ENCODE measurements around the gene GYPC. TPM values are rescaled to one million over a fixed set of nuclear protein-coding genes. Genes with fewer than 3 reads are reported as not detected.

GYPC gene
- total RNA-seq, 4 donors from 2014 or later: 93.4 to 151 (median 108) TPM

DNA sequence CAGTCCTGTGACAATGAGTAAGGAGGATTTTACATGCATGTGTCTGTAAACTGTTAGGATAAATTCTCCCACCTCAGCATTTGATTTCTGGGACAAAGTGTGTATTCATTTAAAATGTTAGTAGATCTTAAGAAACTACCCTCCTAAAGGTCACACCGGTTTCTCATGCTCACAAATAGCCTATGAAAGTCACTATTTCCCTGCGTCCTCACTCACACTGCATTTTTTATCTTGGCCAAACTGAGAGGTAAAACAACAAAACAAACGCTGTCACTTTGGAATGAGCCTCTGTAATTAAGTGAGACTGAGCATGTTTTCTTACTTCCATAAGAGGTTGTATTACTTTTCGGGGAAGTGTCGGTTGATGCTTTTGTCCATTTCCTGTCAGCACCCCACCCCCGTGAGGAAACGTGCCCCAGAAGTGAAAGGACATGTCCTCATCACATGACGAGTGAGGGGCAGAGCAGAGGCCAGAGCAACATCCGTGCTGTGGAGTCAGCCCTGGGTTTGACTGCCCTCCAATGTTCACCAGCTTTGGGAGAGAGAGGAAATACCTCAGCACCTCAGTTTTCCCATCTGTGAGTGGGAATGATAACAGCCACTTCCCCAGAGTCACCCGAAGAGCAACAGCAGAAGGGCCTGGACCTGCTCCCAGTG lies 3.1 kb downstream of the GYPC start:
- peak; percentile 45 for ATAC-seq
- Histone ChIP-seq H3K4me1 (peaks cover 3 to 84% (median 57%) of the 10 kb centered on the region in 3 donors), H3K4me3 (peak overlapping the region in 1 of 2 donors; percentile 13), H3K27ac (peak overlapping the region; percentile 79 to 99 (median 98)), H3K36me3 (no peaks in the 10 kb centered on the region), H3K9me3 (no peaks in the 10 kb centered on the region), H3K27me3 (no peaks in the 10 kb centered on the region)
- WGBS, 2 donors (ENCODE audit: low coverage in 1 of 2): 5 to 9% methylated on average over 4 to 9 of the region's 10 CpGs
- TF ChIP-seq POLR2AphosphoS5 (IDR thresholded peaks at IDR 0.05): peak; percentile 92
- TF ChIP-seq, protein P1, sequence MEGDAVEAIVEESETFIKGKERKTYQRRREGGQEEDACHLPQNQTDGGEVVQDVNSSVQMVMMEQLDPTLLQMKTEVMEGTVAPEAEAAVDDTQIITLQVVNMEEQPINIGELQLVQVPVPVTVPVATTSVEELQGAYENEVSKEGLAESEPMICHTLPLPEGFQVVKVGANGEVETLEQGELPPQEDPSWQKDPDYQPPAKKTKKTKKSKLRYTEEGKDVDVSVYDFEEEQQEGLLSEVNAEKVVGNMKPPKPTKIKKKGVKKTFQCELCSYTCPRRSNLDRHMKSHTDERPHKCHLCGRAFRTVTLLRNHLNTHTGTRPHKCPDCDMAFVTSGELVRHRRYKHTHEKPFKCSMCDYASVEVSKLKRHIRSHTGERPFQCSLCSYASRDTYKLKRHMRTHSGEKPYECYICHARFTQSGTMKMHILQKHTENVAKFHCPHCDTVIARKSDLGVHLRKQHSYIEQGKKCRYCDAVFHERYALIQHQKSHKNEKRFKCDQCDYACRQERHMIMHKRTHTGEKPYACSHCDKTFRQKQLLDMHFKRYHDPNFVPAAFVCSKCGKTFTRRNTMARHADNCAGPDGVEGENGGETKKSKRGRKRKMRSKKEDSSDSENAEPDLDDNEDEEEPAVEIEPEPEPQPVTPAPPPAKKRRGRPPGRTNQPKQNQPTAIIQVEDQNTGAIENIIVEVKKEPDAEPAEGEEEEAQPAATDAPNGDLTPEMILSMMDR (IDR thresholded peaks at IDR 0.05): no peak
- no peak for TF ChIP-seq POLR2A (IDR thresholded peaks at IDR 0.05)
- TF ChIP-seq EP300 (IDR thresholded peaks at IDR 0.05): no peak

DNA sequence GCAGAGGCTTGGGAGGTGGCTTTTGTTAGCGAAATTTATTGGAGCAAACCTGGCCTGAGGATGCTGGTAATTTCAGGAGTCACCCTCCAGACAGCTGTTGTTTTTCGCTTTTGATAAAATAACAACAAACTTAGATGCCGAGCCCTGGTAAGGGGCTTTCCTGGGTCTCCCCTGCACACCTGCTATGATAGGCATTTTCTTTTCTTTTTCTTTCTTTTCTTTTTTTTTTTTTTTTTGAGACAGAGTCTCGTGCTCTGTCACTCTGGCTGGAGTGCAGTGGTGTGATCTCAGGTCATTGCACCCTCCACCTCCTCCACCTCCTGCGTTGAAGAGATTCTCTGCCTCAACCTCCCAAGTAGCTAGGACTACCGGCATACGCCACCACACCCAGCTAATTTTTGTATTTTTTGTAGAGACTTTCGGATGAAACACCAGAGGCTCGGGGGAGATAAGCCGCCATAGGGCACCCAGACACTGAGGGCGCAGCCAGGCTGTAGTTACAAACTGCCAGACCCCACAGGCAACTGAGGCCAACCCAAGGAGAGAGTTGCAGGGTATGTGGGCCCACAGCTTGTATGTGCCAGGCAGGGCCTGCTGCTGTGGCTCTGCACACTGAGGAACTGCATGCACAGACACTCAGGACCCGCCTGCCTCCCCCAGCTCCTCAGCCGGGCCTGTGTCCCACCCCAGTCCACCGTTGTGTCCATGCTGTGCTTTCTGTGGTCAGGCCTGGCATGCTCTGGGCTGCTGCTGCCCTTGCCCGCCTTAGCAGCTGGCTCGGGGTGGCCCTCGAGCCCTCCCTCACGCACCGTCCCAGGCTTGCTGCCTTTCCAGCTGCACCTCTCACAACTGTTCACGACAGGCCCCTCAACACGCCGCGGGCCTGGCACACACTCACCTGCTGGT lies 3.9 kb downstream of the GYPC start:
- ATAC-seq: no peak
- WGBS, 2 donors (ENCODE audit: low coverage in 1 of 2): 76 to 85% methylated on average over 9 to 11 of the region's 23 CpGs
- Histone ChIP-seq H3K4me1 (peaks cover 3 to 89% (median 64%) of the 10 kb centered on the region in 3 donors), H3K36me3 (no peaks in the 10 kb centered on the region), H3K27me3 (no peaks in the 10 kb centered on the region), H3K27ac (peak overlapping the region; percentile 79 to 99 (median 98)), H3K4me3 (peak overlapping the region in 1 of 2 donors; percentile 13), H3K9me3 (no peaks in the 10 kb centered on the region)
- TF ChIP-seq, protein P1 (IDR thresholded peaks at IDR 0.05): no peak
- TF ChIP-seq POLR2A (IDR thresholded peaks at IDR 0.05) (no peak), POLR2AphosphoS5 (IDR thresholded peaks at IDR 0.05) (no peak), EP300 (IDR thresholded peaks at IDR 0.05) (no peak)

DNA sequence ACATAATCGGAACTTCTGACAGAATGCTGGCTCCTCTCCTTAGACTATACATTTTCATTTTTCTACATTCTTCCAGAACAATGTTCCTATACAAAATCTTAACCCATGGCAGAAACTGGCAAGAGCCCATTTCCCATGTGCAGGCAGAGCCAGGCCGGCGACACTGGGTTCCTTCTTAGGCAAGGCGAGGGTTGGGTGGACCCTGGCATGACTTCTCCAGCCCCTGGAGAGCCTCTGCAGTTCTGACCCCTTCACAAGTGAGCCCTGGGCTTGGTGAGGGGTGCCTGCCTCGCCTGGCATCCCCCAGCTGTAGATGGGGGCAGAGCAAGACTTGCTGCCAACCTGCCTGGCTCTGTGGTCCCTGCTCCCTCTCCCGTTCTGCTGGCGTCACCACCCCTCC lies 5.0 kb downstream of the GYPC start:
- Histone ChIP-seq H3K9me3 (no peaks in the 10 kb centered on the region), H3K4me3 (no peak overlapping the region), H3K27ac (peak overlapping the region in 3 of 4 donors; percentile 73 to 99 (median 99)), H3K27me3 (no peaks in the 10 kb centered on the region), H3K4me1 (peaks cover 0 to 91% (median 65%) of the 10 kb centered on the region in 3 donors), H3K36me3 (no peaks in the 10 kb centered on the region)
- TF ChIP-seq POLR2AphosphoS5 (IDR thresholded peaks at IDR 0.05): no peak
- no peak for TF ChIP-seq POLR2A (IDR thresholded peaks at IDR 0.05)
- TF ChIP-seq, protein P1 (IDR thresholded peaks at IDR 0.05): no peak
- 66 to 69% methylated on average over 3 to 4 of the region's 7 CpGs for WGBS, 2 donors (ENCODE audit: low coverage in 1 of 2)
- no peak for ATAC-seq

DNA sequence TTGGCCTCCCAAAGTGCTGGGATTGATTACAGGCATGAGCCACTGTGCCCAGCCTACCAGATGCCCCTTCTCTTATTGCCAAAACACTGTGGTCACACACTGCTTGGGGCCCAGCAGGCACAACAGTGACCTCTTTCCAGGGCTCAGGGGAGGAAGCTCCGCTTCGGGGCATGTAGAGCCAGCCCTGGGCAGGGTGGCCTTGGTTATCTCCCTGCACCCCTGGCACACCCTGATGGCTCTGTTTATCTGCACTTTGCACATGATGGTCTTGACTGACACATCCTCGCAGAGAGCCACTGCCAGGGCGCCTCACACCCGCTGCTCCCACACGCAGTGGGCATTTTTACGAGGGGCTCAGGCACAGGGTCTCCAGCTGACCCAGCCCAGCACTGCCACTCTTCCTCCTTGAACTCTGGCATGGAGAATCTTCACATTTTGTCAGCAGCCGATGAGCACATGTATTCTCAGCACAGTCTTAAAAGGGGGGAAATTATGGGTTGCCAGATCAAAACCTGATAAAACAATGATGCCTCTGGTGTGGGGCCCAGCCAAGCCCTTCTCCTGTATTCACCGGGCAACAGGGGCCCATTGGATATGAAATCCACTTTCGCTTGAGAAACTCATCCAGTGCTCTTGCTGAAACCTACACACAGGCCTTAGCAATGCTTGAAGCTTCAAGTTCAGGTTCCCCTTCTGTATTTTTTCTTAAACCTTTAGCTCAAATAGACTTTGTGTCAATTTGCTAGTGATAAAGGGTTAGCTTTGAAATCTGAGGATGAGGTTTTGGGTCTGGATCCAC lies 5.9 kb downstream of the GYPC start:
- Histone ChIP-seq H3K9me3 (no peaks in the 10 kb centered on the region), H3K27me3 (no peaks in the 10 kb centered on the region), H3K27ac (peak overlapping the region in 3 of 4 donors; percentile 60 to 99 (median 99)), H3K4me3 (no peak overlapping the region), H3K36me3 (no peaks in the 10 kb centered on the region), H3K4me1 (peaks cover 0 to 100% (median 70%) of the 10 kb centered on the region in 3 donors)
- ATAC-seq: no peak
- 81 to 100% methylated on average over 2 to 6 of the region's 10 CpGs for WGBS, 2 donors (ENCODE audit: low coverage in 1 of 2)
- TF ChIP-seq, protein P1 (IDR thresholded peaks at IDR 0.05): no peak
- TF ChIP-seq POLR2A (IDR thresholded peaks at IDR 0.05): no peak
- TF ChIP-seq EP300 (IDR thresholded peaks at IDR 0.05): no peak
- no peak for TF ChIP-seq POLR2AphosphoS5 (IDR thresholded peaks at IDR 0.05)
